ENCODE results near the gene CLSTN1.

The CLSTN1 gene

GRCh38 chr1:9850442-9851162 lies 26.8 kb upstream of the CLSTN1 start:
- DNase-seq: no peak

- peak; percentile 55 for DNase-seq
Observed at GRCh38 chr1:9849691-9850441, 26.1 kb upstream of the CLSTN1 start.

GRCh38 chr1:9848022-9848421 lies 24.3 kb upstream of the CLSTN1 start:
- no peak for DNase-seq

GRCh38 chr1:9847269-9847668 lies 23.5 kb upstream of the CLSTN1 start:
- no peak for DNase-seq

GRCh38 chr1:9846611-9847171 lies 22.9 kb upstream of the CLSTN1 start:
- no peak for DNase-seq

- no peak for DNase-seq
Observed at GRCh38 chr1:9845914-9846313, 22.1 kb upstream of the CLSTN1 start.

- no peak for DNase-seq
Observed at GRCh38 chr1:9844756-9845155, 21.0 kb upstream of the CLSTN1 start.

- no peak for DNase-seq
Observed at GRCh38 chr1:9844106-9844505, 20.3 kb upstream of the CLSTN1 start.

- DNase-seq: peak; percentile 99
Observed at GRCh38 chr1:9843576-9843945, 19.8 kb upstream of the CLSTN1 start.

- no peak for DNase-seq
Observed at GRCh38 chr1:9842781-9843575, 19.2 kb upstream of the CLSTN1 start.

GRCh38 chr1:9842073-9842711 lies 18.4 kb upstream of the CLSTN1 start:
- no peak for DNase-seq

- no peak for DNase-seq
Observed at GRCh38 chr1:9841460-9841859, 17.7 kb upstream of the CLSTN1 start.

- DNase-seq: peak; percentile 37
Observed at GRCh38 chr1:9840176-9840575, 16.4 kb upstream of the CLSTN1 start.

- DNase-seq: no peak
Observed at GRCh38 chr1:9838946-9839345, 15.2 kb upstream of the CLSTN1 start.

GRCh38 chr1:9836632-9836960 lies 12.8 kb upstream of the CLSTN1 start:
- peak; percentile 77 for DNase-seq

GRCh38 chr1:9835758-9836631 lies 12.2 kb upstream of the CLSTN1 start:
- peak; percentile 96 for DNase-seq

GRCh38 chr1:9835404-9835757 lies 11.6 kb upstream of the CLSTN1 start:
- DNase-seq: no peak

- no peak for DNase-seq
Observed at GRCh38 chr1:9833632-9834031, 9.9 kb upstream of the CLSTN1 start.

- peak; percentile 76 for DNase-seq
Observed at GRCh38 chr1:9827558-9828185, 3.9 kb upstream of the CLSTN1 start.

- DNase-seq: no peak
Observed at GRCh38 chr1:9826616-9827015, 2.9 kb upstream of the CLSTN1 start.

- DNase-seq: no peak
Observed at GRCh38 chr1:9826087-9826486, 2.3 kb upstream of the CLSTN1 start.

All from NCI-H510A (cell line).